Stomach (tissue), 4 donors: ENCODE data around the gene SEC24C.

Experiments
- EP300 ChIP-seq: sonication (generic); formaldehyde crosslinking; IDR thresholded peaks from one replicate; pipeline ENCODE4 v1.6.1; 2017; ENCODE audit warnings: antibody characterized with exemption
- POLR2A ChIP-seq, 4 donors: fragments of 450-650 bp; IDR thresholded peaks; one replicate each; pipeline ENCODE4 v1.6.1; 2016; ENCODE audit warnings: antibody characterized with exemption in 4 of 4, control low read depth in 2 of 4, mild to moderate bottlenecking in 1 of 4, moderate library complexity in 1 of 4
- POLR2AphosphoS5 ChIP-seq, 3 donors: sonication (generic); formaldehyde crosslinking; IDR thresholded peaks; one replicate each; pipeline ENCODE4 v1.6.1; 2016; ENCODE audit warnings: antibody characterized with exemption in 3 of 3
- TF ChIP-seq, protein P1 (sequence below), 7 experiments: fragments of 450-650 bp in 4 of 7; fragments of 200-600 bp in 3 of 7; sonication (generic) in 3 of 7; IDR thresholded peaks; one replicate each; pipeline ENCODE4 v1.5.1; 2016 to 2019; ENCODE audit warnings: antibody characterized with exemption in 7 of 7, control low read depth in 2 of 7, mild to moderate bottlenecking in 1 of 7

DNA sequence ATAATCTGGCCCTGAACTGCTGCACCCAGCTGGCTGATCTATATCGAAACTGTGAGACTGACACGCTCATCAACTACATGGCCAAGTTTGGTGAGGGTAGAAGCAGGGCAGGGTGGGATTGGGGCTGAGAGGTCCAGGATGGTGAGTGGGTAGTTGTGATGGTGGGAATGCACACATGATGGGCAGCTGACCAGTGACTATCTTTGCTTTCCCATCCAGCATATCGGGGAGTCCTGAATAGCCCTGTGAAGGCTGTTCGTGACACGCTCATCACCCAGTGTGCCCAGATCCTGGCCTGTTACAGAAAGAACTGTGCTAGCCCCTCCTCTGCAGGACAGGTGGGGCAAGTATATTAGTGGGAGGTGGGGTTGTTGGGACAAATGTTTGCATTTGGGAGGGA, 25.2 kb downstream of the SEC24C start:
- TF ChIP-seq, protein P1, sequence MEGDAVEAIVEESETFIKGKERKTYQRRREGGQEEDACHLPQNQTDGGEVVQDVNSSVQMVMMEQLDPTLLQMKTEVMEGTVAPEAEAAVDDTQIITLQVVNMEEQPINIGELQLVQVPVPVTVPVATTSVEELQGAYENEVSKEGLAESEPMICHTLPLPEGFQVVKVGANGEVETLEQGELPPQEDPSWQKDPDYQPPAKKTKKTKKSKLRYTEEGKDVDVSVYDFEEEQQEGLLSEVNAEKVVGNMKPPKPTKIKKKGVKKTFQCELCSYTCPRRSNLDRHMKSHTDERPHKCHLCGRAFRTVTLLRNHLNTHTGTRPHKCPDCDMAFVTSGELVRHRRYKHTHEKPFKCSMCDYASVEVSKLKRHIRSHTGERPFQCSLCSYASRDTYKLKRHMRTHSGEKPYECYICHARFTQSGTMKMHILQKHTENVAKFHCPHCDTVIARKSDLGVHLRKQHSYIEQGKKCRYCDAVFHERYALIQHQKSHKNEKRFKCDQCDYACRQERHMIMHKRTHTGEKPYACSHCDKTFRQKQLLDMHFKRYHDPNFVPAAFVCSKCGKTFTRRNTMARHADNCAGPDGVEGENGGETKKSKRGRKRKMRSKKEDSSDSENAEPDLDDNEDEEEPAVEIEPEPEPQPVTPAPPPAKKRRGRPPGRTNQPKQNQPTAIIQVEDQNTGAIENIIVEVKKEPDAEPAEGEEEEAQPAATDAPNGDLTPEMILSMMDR (IDR thresholded peaks at IDR 0.05) = no peak
- TF ChIP-seq POLR2A (IDR thresholded peaks at IDR 0.05) (no peak), EP300 (no peak), POLR2AphosphoS5 (IDR thresholded peaks at IDR 0.05) (no peak)
